Left colon (tissue), 2 donors: Measurements from ENCODE around the gene AFG1L. TPM values are rescaled to one million over a fixed set of nuclear protein-coding genes. Genes with fewer than 3 reads are reported as not detected.
"Not testable (repeated sequence)": the region's sequence is repeated elsewhere in the genome, so short reads cannot be mapped to it uniquely, and the experiment has no call there.

Experiments
- ATAC-seq: fragments of 200-7000 bp; cut with Tn5 transposase; one replicate; pipeline ENCODE4 v1.9.1; 2020; ENCODE audit warnings: mild to moderate bottlenecking, moderate library complexity
- DNase-seq, 2 donors: peaks; one replicate each; pipeline ENCODE4 v3.0.0-alpha.2; 2020
- intact Hi-C, 2 donors: fragments of 100-400 bp; cut with DNase I in 1 of 2; cut with micrococcal nuclease in 1 of 2; formaldehyde crosslinking; loops; one replicate each; pipeline versions ENCODE4 v1.11.2 to v1.14.0; 2022; cut with DNase I, micrococcal nuclease
- total RNA-seq, 2 donors: library from RNA; stranded (reverse); fragmentation: NEBNext Ultra II Directional; extraction: Animal tissue kit (Norgen Biotek cat#: 25700); gene quantifications; one replicate each; pipeline ENCODE4 v1.2.1, GENCODE V29; 2021
- donor health status: DM: no; HTN: no; CAD: no.
- donor health status: DM: yes; HTN: yes; CAD: no.

Gene AFG1L
- total RNA-seq, 2 donors from 2014 or later, result 9.0 to 10.6 TPM

GRCh38 chr6:108285381-108285780 is 9.5 kb upstream of the AFG1L start:
- intact Hi-C loops, result no loop called here
- no peak for DNase-seq
- no peak for ATAC-seq

GRCh38 chr6:108286366-108286765 is 8.5 kb upstream of the AFG1L start:
- intact Hi-C loops, result no loop called here
- ATAC-seq (no peak), DNase-seq (no peak)

- ATAC-seq (no peak), DNase-seq (no peak)
- intact Hi-C loops, result no loop called here
These were observed 7.5 kb upstream of the AFG1L start for GRCh38 chr6:108287373-108287772.

GRCh38 chr6:108288742-108289141 is 6.1 kb upstream of the AFG1L start:
- intact Hi-C loops, result no loop called here
- no peak for DNase-seq
- ATAC-seq, result no peak

GRCh38 chr6:108291091-108291490 is 3.8 kb upstream of the AFG1L start:
- DNase-seq, result no peak
- intact Hi-C loops, result no loop called here
- no peak for ATAC-seq

GRCh38 chr6:108292561-108292960 is 2.3 kb upstream of the AFG1L start:
- ATAC-seq, intact Hi-C loops, DNase-seq: not testable (repeated sequence)

GRCh38 chr6:108293527-108294296 is 1.1 kb upstream of the AFG1L start:
- DNase-seq (peak in 1 of 2 donors; percentile 11), ATAC-seq (no peak)
- intact Hi-C loops, result no loop called here

GRCh38 chr6:108294297-108294726 is 542 bp upstream of the AFG1L start:
- DNase-seq (no peak), ATAC-seq (peak; percentile 29)
- intact Hi-C loops, result no loop called here

- intact Hi-C loops, result no loop called here
- DNase-seq, result no peak
- ATAC-seq, result no peak
These were observed 822 bp downstream of the AFG1L start for GRCh38 chr6:108295676-108296075.

GRCh38 chr6:108302386-108302785 is 7.5 kb downstream of the AFG1L start:
- DNase-seq, result no peak
- ATAC-seq, result no peak
- intact Hi-C loops, result no loop called here

- intact Hi-C loops, result no loop called here
- DNase-seq (no peak), ATAC-seq (no peak)
These were observed 9.8 kb downstream of the AFG1L start for GRCh38 chr6:108304646-108305045.

- DNase-seq, intact Hi-C loops, ATAC-seq: not testable (repeated sequence)
These were observed 13.8 kb downstream of the AFG1L start for GRCh38 chr6:108308641-108309040.

- intact Hi-C loops, result no loop called here
- DNase-seq (no peak), ATAC-seq (no peak)
These were observed 15.0 kb downstream of the AFG1L start for GRCh38 chr6:108309844-108310243.

GRCh38 chr6:108312605-108313004 is 17.8 kb downstream of the AFG1L start:
- ATAC-seq, result peak; percentile 98
- intact Hi-C loops, result no loop called here
- peak; percentile 19 to 31 for DNase-seq

- ATAC-seq (no peak), DNase-seq (no peak)
- intact Hi-C loops, result no loop called here
These were observed 26.4 kb downstream of the AFG1L start for GRCh38 chr6:108321253-108321747.

- no peak for ATAC-seq
These were observed 27.9 kb downstream of the AFG1L start for GRCh38 chr6:108322728-108323127.

GRCh38 chr6:108323710-108324466 is 29.0 kb downstream of the AFG1L start:
- no peak for DNase-seq
- intact Hi-C loops, result no loop called here
- ATAC-seq, result no peak

More at GRCh38 chr6:108322728-108323127, 27.9 kb downstream of the AFG1L start:
- DNase-seq, result no peak
- intact Hi-C loops, result no loop called here

GRCh38 chr6:108330221-108330785 is 35.4 kb downstream of the AFG1L start:
- DNase-seq, intact Hi-C loops: not testable (repeated sequence)
- ATAC-seq, result peak; percentile 69

- no peak for DNase-seq
- intact Hi-C loops, result no loop called here
- ATAC-seq, result peak; percentile 81
These were observed 36.0 kb downstream of the AFG1L start for GRCh38 chr6:108330806-108331205.

- intact Hi-C loops, result no loop called here
- ATAC-seq, result peak; percentile 50
- no peak for DNase-seq
These were observed 37.1 kb downstream of the AFG1L start for GRCh38 chr6:108331982-108332381.
